PC-9 (cell line): ENCODE results near the gene LIN7B.

Experiments
- EZH2 ChIP-seq: fragments of 200-600 bp; sonication (generic); IDR thresholded peaks from 2 replicates; pipeline ENCODE4 v1.8.0; 2017; ENCODE audit warnings: antibody characterized with exemption, low read depth
- TF ChIP-seq, protein P1 (sequence below): fragments of 200-600 bp; sonication (generic); conservative IDR thresholded peaks from 2 replicates; pipeline ENCODE4 v1.6.1; 2017; ENCODE audit warnings: mixed run types, antibody characterized with exemption, mild to moderate bottlenecking, moderate library complexity

DNA sequence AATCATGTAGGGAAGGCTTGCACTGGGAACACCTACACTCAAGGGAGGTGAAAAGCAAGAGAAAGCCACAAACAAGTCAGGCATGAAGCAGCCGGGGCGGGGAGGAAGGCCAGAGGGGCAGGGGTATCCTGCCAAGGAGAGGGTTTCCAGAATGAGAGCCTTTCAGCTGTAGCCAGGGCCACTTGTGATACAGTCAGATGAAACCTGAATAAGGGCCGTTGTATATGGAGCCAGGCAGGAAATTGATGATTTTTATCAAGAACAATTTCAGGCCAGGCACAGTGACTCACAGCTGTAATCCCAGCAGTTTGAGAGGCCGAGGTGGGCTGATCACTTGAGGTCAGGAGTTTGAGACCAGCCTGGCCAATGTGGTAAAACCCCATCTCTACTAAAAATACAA is 47.8 kb downstream of the LIN7B start:
- TF ChIP-seq, protein P1, sequence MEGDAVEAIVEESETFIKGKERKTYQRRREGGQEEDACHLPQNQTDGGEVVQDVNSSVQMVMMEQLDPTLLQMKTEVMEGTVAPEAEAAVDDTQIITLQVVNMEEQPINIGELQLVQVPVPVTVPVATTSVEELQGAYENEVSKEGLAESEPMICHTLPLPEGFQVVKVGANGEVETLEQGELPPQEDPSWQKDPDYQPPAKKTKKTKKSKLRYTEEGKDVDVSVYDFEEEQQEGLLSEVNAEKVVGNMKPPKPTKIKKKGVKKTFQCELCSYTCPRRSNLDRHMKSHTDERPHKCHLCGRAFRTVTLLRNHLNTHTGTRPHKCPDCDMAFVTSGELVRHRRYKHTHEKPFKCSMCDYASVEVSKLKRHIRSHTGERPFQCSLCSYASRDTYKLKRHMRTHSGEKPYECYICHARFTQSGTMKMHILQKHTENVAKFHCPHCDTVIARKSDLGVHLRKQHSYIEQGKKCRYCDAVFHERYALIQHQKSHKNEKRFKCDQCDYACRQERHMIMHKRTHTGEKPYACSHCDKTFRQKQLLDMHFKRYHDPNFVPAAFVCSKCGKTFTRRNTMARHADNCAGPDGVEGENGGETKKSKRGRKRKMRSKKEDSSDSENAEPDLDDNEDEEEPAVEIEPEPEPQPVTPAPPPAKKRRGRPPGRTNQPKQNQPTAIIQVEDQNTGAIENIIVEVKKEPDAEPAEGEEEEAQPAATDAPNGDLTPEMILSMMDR: no peak
- TF ChIP-seq EZH2: no peak
